ENCODE data around the gene PET100.

Gene PET100

DNA sequence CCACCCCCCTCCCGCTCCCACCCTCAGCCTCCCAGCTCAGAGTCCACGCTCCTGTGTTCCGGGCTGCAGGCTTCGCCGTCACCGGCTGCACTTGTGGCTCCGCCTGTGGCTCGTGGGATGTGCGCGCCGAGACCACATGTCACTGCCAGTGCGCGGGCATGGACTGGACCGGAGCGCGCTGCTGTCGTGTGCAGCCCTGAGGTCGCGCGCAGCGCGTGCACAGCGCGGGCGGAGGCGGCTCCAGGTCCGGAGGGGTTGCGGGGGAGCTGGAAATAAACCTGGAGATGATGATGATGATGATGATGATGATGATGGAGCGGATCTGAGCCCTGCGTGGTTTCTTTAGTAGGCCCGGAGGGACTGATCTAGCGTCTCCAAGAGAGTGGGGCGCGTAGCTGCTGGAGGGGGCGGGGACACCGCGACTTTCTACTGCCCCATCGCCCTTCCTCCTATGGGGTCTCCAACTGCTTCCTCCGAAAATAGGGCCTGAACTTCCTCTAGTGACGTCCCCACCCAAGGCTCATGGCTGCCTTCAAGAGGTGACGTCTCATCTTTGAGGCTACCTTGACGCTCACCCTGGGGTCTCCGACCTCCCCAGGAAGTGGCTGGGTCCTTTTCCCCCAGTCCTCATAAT is 40.7 kb downstream of the PET100 start:
- TF ChIP-seq, protein P1, sequence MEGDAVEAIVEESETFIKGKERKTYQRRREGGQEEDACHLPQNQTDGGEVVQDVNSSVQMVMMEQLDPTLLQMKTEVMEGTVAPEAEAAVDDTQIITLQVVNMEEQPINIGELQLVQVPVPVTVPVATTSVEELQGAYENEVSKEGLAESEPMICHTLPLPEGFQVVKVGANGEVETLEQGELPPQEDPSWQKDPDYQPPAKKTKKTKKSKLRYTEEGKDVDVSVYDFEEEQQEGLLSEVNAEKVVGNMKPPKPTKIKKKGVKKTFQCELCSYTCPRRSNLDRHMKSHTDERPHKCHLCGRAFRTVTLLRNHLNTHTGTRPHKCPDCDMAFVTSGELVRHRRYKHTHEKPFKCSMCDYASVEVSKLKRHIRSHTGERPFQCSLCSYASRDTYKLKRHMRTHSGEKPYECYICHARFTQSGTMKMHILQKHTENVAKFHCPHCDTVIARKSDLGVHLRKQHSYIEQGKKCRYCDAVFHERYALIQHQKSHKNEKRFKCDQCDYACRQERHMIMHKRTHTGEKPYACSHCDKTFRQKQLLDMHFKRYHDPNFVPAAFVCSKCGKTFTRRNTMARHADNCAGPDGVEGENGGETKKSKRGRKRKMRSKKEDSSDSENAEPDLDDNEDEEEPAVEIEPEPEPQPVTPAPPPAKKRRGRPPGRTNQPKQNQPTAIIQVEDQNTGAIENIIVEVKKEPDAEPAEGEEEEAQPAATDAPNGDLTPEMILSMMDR (IDR thresholded peaks at IDR 0.05; ENCODE audit: low read depth, low read length, missing control alignments), result no peak
- peak overlapping the region; percentile 1 for H3K4me3 ChIP-seq (ENCODE audit: low read depth, low read length)
- no peak for DNase-seq (ENCODE audit: low read depth)
- in situ Hi-C loops (cut with HindIII; ENCODE audit: low sequenced_read_pairs), result no loop called here

GRCh38 chr19:7670790-7671189 is 41.2 kb downstream of the PET100 start:
- no peak overlapping the region for H3K4me3 ChIP-seq (ENCODE audit: low read depth, low read length)
- no peak for DNase-seq (ENCODE audit: low read depth)
- TF ChIP-seq, protein P1 (IDR thresholded peaks at IDR 0.05; ENCODE audit: low read depth, low read length, missing control alignments), result no peak
- in situ Hi-C loops (cut with HindIII; ENCODE audit: low sequenced_read_pairs), result no loop called here

DNA sequence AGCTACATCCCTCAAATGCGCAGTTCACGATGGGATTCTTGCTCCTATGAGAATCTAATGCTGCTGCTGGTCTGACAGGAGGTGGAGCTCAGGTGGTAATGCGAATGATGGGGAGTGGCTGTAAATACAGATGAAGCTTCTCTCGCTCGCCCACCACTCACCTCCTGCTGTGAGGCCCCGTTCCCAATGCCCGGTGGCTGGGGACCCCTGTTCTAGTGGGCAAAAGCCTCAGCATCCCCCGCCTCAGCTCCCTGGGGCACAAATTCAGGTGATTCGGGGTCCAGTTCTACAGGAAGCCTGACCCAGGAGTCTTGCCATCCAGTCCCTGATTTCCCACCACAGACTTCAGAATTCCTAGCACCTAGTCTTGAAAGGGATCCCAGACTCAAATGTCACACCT is 42.9 kb downstream of the PET100 start:
- in situ Hi-C loops (cut with HindIII; ENCODE audit: low sequenced_read_pairs), result no loop called here
- DNase-seq (ENCODE audit: low read depth), result no peak
- H3K4me3 ChIP-seq (ENCODE audit: low read depth, low read length), result no peak overlapping the region
- TF ChIP-seq, protein P1 (IDR thresholded peaks at IDR 0.05; ENCODE audit: low read depth, low read length, missing control alignments), result no peak

DNA sequence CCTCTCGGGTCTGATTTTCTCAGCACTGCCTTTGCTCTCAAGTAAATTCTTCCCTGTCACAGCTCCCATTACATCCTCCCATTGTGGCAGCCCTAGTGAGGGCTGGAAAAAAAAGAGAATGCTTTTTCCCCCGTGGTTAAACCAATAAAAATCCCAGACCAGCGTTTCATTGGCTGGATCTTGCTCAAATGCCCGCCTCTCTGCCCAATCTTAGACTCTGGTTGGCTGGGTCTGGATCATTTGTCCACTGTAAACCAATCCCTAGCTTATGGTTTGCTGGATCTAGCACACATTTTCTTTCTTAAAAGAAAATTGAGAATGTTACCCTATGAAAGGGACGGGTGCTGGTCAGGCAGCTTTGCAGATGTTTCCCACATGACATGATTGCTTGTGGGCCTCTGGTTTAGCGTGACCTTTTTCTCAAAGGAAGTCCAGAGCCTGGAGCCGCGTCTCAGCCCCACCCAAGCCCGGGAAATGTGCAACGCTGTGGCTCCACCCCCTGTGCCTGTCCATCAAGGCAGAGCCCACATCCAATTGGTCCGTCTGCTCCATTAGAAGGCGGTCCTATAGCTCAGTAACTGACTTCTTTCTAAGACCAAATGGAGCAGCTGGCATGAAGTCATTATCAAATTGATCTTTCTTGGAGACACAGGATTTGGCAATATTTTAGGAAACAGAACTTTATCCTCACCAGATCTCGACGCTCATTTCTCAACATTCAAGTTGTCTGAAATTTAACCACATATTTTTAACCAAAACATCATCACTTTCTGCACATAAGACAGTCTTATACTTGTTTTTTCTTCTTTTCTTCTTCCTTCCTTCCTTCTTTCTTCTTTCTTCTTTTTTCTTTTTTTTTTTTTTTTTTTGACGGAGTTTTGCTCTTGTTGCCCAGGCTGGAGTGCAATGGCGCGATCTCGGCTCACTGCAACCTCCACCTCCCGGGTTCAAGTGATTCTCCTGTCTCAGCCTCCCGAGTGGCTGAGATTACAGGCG is 44.7 kb downstream of the PET100 start:
- DNase-seq (ENCODE audit: low read depth), result no peak
- in situ Hi-C loops (cut with HindIII; ENCODE audit: low sequenced_read_pairs), result no loop called here
- H3K4me3 ChIP-seq (ENCODE audit: low read depth, low read length), result no peak overlapping the region
- TF ChIP-seq, protein P1 (IDR thresholded peaks at IDR 0.05; ENCODE audit: low read depth, low read length, missing control alignments), result no peak

GRCh38 chr19:7676376-7676775 is 46.8 kb downstream of the PET100 start:
- no peak overlapping the region for H3K4me3 ChIP-seq (ENCODE audit: low read depth, low read length)
- TF ChIP-seq, protein P1 (IDR thresholded peaks at IDR 0.05; ENCODE audit: low read depth, low read length, missing control alignments), result no peak
- DNase-seq (ENCODE audit: low read depth), result no peak
- in situ Hi-C loops (cut with HindIII; ENCODE audit: low sequenced_read_pairs), result no loop called here

- in situ Hi-C loops (cut with HindIII; ENCODE audit: low sequenced_read_pairs), result no loop called here
- no peak within 1 kb of the TSS for H3K4me3 ChIP-seq (ENCODE audit: low read depth, low read length)
Observed at GRCh38 chr19:7676854-7677253, 47.3 kb downstream of the PET100 start, which contains the start of gene MCEMP1. Gene MCEMP1 (plus strand): TSS chr19:7677090. CDS start chr19:7677121, 31 bp downstream.

More at GRCh38 chr19:7676854-7677253, 47.3 kb downstream of the PET100 start, which contains the start of gene MCEMP1:
- TF ChIP-seq, protein P1 (IDR thresholded peaks at IDR 0.05; ENCODE audit: low read depth, low read length, missing control alignments), result no peak
- no peak for DNase-seq (ENCODE audit: low read depth)
